Adrenal gland (tissue), 5 donors: ENCODE results near the gene CAMTA1.

Source experiments
- CTCF ChIP-seq, 6 experiments: fragments of 450-650 bp in 4 of 6; fragments of 200-600 bp in 2 of 6; sonication (generic) in 1 of 6; IDR thresholded peaks; 1 replicate in 5 of 6; 2 replicates in 1 of 6; pipeline versions ENCODE4 v1.5.1 to v1.8.0; 2016 to 2021; ENCODE audit warnings: antibody characterized with exemption in 6 of 6, mild to moderate bottlenecking in 2 of 6, moderate library complexity in 1 of 6
- POLR2A ChIP-seq, 2 donors: fragments of 450-650 bp; IDR thresholded peaks; one replicate each; pipeline ENCODE4 v1.6.1; 2017; ENCODE audit warnings: antibody characterized with exemption in 2 of 2, mild to moderate bottlenecking in 2 of 2, moderate library complexity in 1 of 2
- donor health status: DM: no; HTN: no; CAD: no.

- TF ChIP-seq CTCF (IDR thresholded peaks at IDR 0.05): no peak
- no peak for TF ChIP-seq POLR2A (IDR thresholded peaks at IDR 0.05)
Observed at GRCh38 chr1:7655354-7655753, 870.1 kb downstream of the CAMTA1 start.
